ENCODE measurements around the gene TRPC4. TPM values are rescaled to one million over a fixed set of nuclear protein-coding genes. Genes with fewer than 3 reads are reported as not detected.

Gene TRPC4
- total RNA-seq, 1 experiment from 2014 or later, result 19.0 TPM

- no peak overlapping the region for H4K8ac ChIP-seq (replicated peaks; ENCODE audit: insufficient read length, low read depth, low read length)
- no peak for DNase-seq
- H4K5ac ChIP-seq (ENCODE audit: insufficient read length, low read depth, low read length), result no peak overlapping the region
- H3K9me3 ChIP-seq (ENCODE audit: control insufficient read depth, low read depth, low read length), result no peaks in the 10 kb centered on the region
- no peak overlapping the region for H3K18ac ChIP-seq (ENCODE audit: insufficient read length, low read depth, low read length)
- H4K20me1 ChIP-seq (ENCODE audit: control insufficient read depth, insufficient read depth, insufficient read length), result no peaks in the 10 kb centered on the region
- no peaks in the 10 kb centered on the region for H3K23me2 ChIP-seq (ENCODE audit: insufficient read length, low read depth, low read length, poor library complexity, severe bottlenecking)
- no peak overlapping the region for H3K4ac ChIP-seq (ENCODE audit: low read depth, low read length)
- no peak overlapping the region for H2AK5ac ChIP-seq (ENCODE audit: insufficient read length, low read length)
- H2BK120ac ChIP-seq (ENCODE audit: low read depth, low read length, poor library complexity, severe bottlenecking), result no peak overlapping the region
- no peak overlapping the region for H4K91ac ChIP-seq (ENCODE audit: insufficient read length, low read depth, low read length)
- H2BK12ac ChIP-seq (ENCODE audit: insufficient read length, low read depth, low read length), result no peak overlapping the region
- no peak overlapping the region for H3K4me2 ChIP-seq (ENCODE audit: insufficient read depth, insufficient read length, low read length)
- no peak overlapping the region for H3K23ac ChIP-seq (ENCODE audit: insufficient read length, low read depth, low read length)
- no peak overlapping the region; a peak in 1 of 5 replicates for H3K4me3 Mint-ChIP-seq
- H3K27me3 Mint-ChIP-seq (ENCODE audit: low read depth), result no peaks in the 10 kb centered on the region
- no peaks in the 10 kb centered on the region for H3K79me2 ChIP-seq (ENCODE audit: insufficient read depth, low read length)
- no peak overlapping the region for H3T11ph ChIP-seq (ENCODE audit: low read length)
- WGBS (ENCODE audit: extremely low coverage, insufficient read length, low lambda C conversion rate), result no CpG with 5 or more reads among the region's 4 CpGs
- no peak overlapping the region for H3K9ac ChIP-seq (ENCODE audit: extremely low read depth, insufficient read length, low read length)
- H2BK15ac ChIP-seq (ENCODE audit: low read depth, low read length), result no peak overlapping the region
- no peak overlapping the region for H2AFZ ChIP-seq (ENCODE audit: low read length)
- H2BK20ac ChIP-seq (ENCODE audit: low read depth, low read length, poor library complexity, severe bottlenecking), result no peak overlapping the region
- peaks cover 0 to 7% (median 6%) of the 10 kb centered on the region in 3 experiments; a peak in 4 of 7 replicates for H3K36me3 Mint-ChIP-seq (ENCODE audit: insufficient read depth in 1 of 3, low read depth in 3 of 3)
- no peak overlapping the region for H3K56ac ChIP-seq (ENCODE audit: insufficient read length, low read depth, low read length)
- H3K14ac ChIP-seq (ENCODE audit: insufficient read depth, low read length), result no peak overlapping the region
- TF ChIP-seq CTCF (conservative IDR thresholded peaks at IDR 0.05), result no peak
- no peaks in the 10 kb centered on the region for H3K4me1 ChIP-seq (ENCODE audit: insufficient read depth, low read length)
- H3K79me1 ChIP-seq (ENCODE audit: insufficient read depth, low read depth, low read length, poor library complexity, severe bottlenecking), result no peaks in the 10 kb centered on the region
- no peak overlapping the region for H3K27ac Mint-ChIP-seq
- H3K27me3 ChIP-seq (ENCODE audit: insufficient read depth, low read length), result no peaks in the 10 kb centered on the region
- no peak overlapping the region for H3K27ac ChIP-seq (ENCODE audit: insufficient read length, low read depth, low read length)
- peaks cover 9% of the 10 kb centered on the region in 2 experiments; a peak in 4 of 5 replicates for H3K9me3 Mint-ChIP-seq
- peaks cover 3 to 4% of the 10 kb centered on the region in 2 experiments; a peak in 1 of 4 replicates for H3K4me1 Mint-ChIP-seq
- H2BK5ac ChIP-seq (ENCODE audit: insufficient read length, low read length), result no peak overlapping the region
Observed at GRCh38 chr13:37899753-37900152, 30.2 kb upstream of the TRPC4 start.

All from H9 (cell line).